Activated CD4-positive, alpha-beta T cell treated with anti-CD3 and anti-CD28 coated beads for 36 hours (primary cell): ENCODE data around the gene CFAP61. TPM values are rescaled to one million over a fixed set of nuclear protein-coding genes. Genes with fewer than 3 reads are reported as not detected.
"Not testable (repeated sequence)": the region's sequence is repeated elsewhere in the genome, so short reads cannot be mapped to it uniquely, and the experiment has no call there.

Experiments
- ATAC-seq: fragments of 200-7000 bp; cut with Tn5 transposase; one replicate; pipeline ENCODE4 v1.10.0; 2021; ENCODE audit warnings: mild to moderate bottlenecking, moderate library complexity
- CTCF ChIA-PET: fragments of 350-600 bp; sonication (Branson Sonifier 250); formaldehyde crosslinking; loops from one replicate; lab custom pipeline; 2021; ENCODE audit warnings: antibody characterized with exemption; lab: Charles Lee
- POLR2A ChIA-PET: fragments of 350-600 bp; sonication (Branson Sonifier 250); formaldehyde crosslinking; loops from one replicate; lab custom pipeline; 2021; ENCODE audit warnings: antibody characterized with exemption, inconsistent platforms; lab: Charles Lee
- DNase-seq: peaks from one replicate; pipeline ENCODE4 v3.0.0-alpha.2; 2020
- H3K27ac Mint-ChIP-seq: one replicate; pipeline ENCODE4 v1.8.0; 2021; ENCODE audit warnings: mixed read lengths
- H3K27me3 Mint-ChIP-seq: one replicate; pipeline ENCODE4 v1.8.0; 2021; ENCODE audit warnings: mixed read lengths
- H3K36me3 Mint-ChIP-seq: one replicate; pipeline ENCODE4 v1.8.0; 2021; ENCODE audit warnings: low read depth, mixed read lengths
- H3K4me1 Mint-ChIP-seq: one replicate; pipeline ENCODE4 v1.8.0; 2021; ENCODE audit warnings: mixed read lengths
- H3K4me3 Mint-ChIP-seq: one replicate; pipeline ENCODE4 v1.8.0; 2021; ENCODE audit warnings: mild to moderate bottlenecking, moderate library complexity, mixed read lengths
- H3K9me3 Mint-ChIP-seq: one replicate; pipeline ENCODE4 v1.8.0; 2021; ENCODE audit warnings: low read depth, mixed read lengths
- intact Hi-C, 2 experiments: fragments of 100-400 bp; cut with DNase I in 1 of 2; cut with micrococcal nuclease in 1 of 2; formaldehyde crosslinking; loops; one replicate each; pipeline versions ENCODE4 v1.14.2 to v1.15.1; 2022 to 2024; cut with DNase I, micrococcal nuclease
- total RNA-seq, 2 experiments: library from RNA; stranded (reverse); gene quantifications; one replicate each; pipeline ENCODE4 v1.2.3, GENCODE V29; 2021

The CFAP61 gene, protein sequence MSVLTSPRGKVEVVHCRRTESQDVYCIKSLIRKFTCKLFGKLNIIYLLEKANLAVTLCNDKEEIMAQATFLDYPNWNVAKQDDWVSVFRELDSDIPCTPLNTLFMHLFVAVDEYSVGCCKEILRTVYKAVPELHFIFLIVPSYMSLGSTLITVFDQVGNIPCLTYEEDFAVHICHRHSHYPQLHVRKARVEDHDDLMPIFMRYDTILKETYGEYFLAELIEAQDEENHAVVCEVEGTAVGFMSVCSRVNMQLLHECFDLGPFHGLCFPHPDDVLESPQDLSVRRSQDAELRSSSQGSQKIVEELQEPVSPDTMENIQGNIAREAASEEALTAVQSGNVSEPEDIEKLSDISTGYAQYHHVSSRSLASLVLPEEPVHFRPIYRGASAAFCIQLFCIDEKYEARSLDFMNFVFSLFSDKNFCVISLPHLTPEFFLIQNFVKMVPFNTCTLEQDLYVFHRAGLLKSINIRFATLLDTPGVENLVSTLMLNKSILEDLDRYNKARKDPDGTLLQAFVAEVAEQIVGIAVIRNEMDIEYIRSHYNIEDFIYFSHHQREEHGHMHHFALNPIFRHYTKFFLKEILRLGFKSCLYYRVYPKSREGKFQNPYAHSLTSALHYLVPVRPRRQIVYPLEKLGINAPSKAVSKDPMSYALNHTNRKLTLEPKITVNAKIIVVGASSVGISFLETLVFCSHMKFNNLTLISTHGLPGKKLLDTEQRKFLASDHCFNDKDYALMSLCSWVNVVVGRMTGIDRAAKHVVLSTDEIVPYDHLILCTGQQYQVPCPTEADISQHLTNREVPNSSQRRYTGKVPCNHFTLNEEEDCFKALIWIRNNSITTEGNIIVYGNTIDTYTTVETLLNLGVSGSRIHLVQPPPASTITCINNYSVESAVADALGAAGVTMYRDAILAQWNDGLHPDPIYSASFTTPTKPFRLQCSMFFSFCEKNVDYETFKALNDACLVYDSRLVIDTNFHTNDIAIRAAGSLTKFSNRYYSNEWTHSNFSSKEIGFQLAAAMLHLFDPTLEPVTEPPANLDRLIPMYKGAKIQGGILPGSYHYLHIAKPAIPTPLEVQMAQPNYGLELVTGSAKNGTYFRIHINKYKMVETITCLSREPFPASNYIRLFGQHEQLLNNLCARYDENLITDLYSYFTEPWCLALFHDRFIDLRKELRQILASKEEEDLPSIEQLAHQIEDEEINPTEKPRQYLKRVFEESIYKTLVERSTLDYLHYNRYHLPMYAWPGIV
- total RNA-seq = under 1 TPM; 0.39 to 0.51 TPM

DNA sequence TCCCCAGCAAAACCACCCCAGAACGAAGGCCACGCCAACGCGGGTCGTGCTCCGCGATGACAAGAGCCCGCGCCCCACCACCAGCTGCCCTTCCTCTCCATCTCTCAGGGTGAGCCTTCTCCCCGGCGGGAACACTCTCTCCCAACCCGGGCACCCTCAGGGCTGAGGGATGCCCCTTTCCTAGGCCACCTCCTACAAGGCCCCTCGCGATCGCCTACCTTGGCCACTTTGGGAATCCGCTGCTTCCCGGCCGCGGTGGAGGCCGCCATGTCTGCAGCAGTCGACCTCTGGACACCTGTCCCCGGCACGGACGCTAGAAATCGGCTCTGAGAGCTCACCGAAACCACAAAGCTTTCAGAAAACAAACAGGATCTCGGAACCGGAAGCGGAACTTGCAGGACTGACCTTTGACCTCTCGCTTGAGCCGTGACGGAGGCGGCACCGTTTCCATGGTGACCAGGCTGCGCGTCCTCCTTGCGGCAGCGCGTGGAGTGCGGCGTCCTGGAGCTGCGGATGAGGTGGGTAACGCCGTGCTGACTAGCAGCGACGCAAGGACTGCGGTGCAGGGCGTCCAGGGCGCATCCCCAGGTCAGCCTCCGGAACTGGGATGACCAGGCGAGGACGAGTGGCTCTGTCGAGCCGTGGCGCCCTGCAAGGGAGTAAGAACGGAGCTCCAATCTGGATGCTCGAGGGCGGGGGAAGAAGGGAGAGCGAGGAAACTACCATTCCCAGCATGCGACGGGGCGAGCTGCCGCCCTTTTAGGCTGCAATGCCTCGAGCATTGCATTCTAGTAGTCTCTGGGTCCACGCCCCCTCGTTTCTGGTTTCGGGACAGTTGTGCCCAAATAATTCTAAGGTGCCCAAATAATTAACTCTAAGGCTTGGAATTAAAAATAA lies at the start of gene CFAP61, which contains the start of gene CRNKL1:
TSS of gene CFAP61 (plus strand) at position 459 of the 897 bp plus-strand sequence. CDS start 4,122 bp downstream, outside the sequence.
TSS of gene CRNKL1 (minus strand) at position 393 of the 897 bp plus-strand sequence. CDS start at position 269, 124 bp downstream.
- ChIA-PET POLR2A (interaction anchor here (0.6 to 1.4 kb wide), 4 partner anchors 30 to 661 kb away, joined by 3 to 6 read pairs (median 5); partner anchors contain the start of gene NAA20), CTCF (interaction anchor here (0.6 to 2.9 kb wide), 13 partner anchors 10 to 1506 kb away, joined by 3 to 21 read pairs (median 3); partner anchors contain the start of genes NAA20 and RALGAPA2)
- Mint-ChIP-seq H3K9me3 (no peaks in the 10 kb centered on the region), H3K27ac (peak within 1 kb of the TSS; percentile 98), H3K4me1 (peaks cover 14% of the 10 kb centered on the region), H3K27me3 (no peaks in the 10 kb centered on the region), H3K36me3 (peaks cover 22% of the 10 kb centered on the region), H3K4me3 (peak within 1 kb of the TSS; percentile 99)
- peak; percentile 95 for ATAC-seq
- DNase-seq = peak; percentile 98
- intact Hi-C loops = loop anchor here (1.0 to 5.0 kb wide), 11 partner anchors 30 to 1764 kb away; partner anchors contain the start of genes NAA20 (in 2 of the 2), RALGAPA2 (in 2 of the 2), KIZ (in 1 of the 2) and SEC23B (in 1 of the 2)

DNA sequence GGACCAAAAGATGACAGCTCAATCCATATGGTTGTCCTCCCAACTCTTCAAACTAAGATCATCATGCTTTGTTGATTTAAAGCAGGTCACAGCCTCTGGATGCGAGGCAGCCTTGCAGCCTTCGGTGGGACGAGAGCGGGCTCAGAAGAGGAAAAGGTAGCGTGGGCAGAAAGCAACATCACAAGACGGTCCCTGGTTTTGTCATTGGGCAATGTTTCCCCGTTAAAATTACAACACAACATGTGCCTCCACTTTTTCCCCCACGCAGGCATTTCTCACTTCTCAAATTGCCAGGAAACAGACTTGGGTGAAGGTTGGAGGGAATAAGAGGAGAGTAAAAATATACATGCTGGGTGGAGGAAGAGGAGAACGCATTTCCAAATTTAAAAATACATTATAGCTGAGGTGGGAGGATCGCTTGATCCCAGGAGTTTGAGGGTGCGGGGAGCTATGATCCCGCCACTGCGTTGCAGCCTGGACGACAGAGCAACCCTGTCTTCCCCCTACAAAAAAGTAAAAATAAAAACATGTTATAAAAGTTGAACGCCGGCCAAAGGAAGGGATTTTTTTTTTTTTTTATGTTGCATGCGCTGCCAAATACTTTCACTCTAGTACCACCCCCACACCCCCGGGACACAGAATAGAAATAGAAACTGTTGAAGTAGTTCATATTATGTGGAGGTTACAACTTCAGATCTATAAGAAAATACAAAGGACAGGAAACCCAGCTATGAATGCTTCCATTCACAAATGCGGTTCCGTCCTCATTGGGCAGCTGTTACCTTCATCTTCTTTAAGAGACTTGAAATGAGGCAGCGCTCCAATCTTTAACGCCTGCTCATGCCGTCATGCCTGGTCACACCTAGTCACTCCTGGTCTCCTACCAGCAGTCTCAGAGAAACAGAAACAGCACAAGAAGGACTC lies 49.0 kb upstream of the CFAP61 start:
- peak overlapping the region; percentile 81 for H3K27ac Mint-ChIP-seq
- intact Hi-C loops = no loop called here
- peaks cover 15% of the 10 kb centered on the region for H3K4me1 Mint-ChIP-seq
- H3K4me3 Mint-ChIP-seq = peak overlapping the region; percentile 59
- ATAC-seq = peak; percentile 98
- H3K36me3 Mint-ChIP-seq = no peaks in the 10 kb centered on the region
- DNase-seq = peak; percentile 74
- peaks cover 38% of the 10 kb centered on the region for H3K27me3 Mint-ChIP-seq
- H3K9me3 Mint-ChIP-seq = no peaks in the 10 kb centered on the region
- ChIA-PET CTCF (interaction anchor here (1.0 to 1.4 kb wide), 3 partner anchors 9 to 235 kb away, joined by 3 to 6 read pairs (median 3); no protein-coding TSS in a partner anchor), POLR2A (no interaction called here)

DNA sequence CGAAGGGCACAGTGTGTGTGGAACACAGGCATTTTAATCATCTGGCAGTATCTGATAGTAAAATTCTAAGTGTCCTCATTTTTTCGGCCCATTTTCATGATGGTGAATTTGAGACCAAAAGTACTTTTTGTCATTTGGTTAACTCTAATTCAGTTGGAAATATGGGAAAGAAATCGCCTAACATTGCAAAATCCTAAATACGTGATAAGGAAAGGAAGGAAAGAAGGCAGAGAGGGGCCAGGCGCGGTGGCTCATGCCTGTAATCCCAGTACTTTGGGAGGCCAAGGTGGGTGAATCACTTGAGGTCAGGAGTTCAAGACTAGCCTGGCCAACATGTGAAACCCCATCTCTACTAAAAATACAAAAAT lies 48.4 kb upstream of the CFAP61 start:
- H3K36me3 Mint-ChIP-seq, H3K9me3 Mint-ChIP-seq, intact Hi-C loops, POLR2A ChIA-PET, DNase-seq, ATAC-seq: not testable (repeated sequence)
- CTCF ChIA-PET = interaction anchor here (1.0 to 1.4 kb wide), 2 partner anchors 10 to 223 kb away, joined by 3 to 6 read pairs; no protein-coding TSS in a partner anchor
- Mint-ChIP-seq H3K4me1 (peaks cover 15% of the 10 kb centered on the region), H3K4me3 (peak overlapping the region; percentile 59), H3K27me3 (peaks cover 38% of the 10 kb centered on the region), H3K27ac (peak overlapping the region; percentile 81)

DNA sequence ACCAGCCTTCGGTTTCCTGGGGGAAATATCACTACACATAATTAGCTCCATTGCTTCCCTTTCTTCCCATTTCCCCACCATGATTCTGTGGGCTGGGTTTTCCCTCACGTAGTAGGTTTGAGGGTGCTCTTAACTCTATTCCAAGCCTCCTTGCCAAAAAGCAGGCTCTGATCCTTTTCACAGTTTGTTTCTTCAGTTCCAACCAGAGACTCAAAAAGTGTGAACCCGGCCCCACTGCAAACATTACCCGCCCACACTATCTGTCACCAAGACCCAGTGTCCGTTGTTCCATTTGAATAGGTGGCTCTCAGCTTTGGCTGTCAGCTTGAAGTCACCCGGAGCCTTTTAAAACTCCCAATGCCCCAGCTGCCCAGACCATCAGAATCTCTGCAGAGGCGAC lies 47.0 kb upstream of the CFAP61 start:
- Mint-ChIP-seq H3K4me1 (peaks cover 15% of the 10 kb centered on the region), H3K4me3 (no peak overlapping the region), H3K9me3 (no peaks in the 10 kb centered on the region), H3K27ac (no peak overlapping the region), H3K27me3 (peaks cover 39% of the 10 kb centered on the region), H3K36me3 (no peaks in the 10 kb centered on the region)
- DNase-seq = no peak
- ATAC-seq = no peak
- intact Hi-C loops = no loop called here
- POLR2A ChIA-PET = no interaction called here
- CTCF ChIA-PET = interaction anchor here (1.0 kb wide), 1 partner anchor 11 kb away, joined by 3 read pairs; no protein-coding TSS in a partner anchor

DNA sequence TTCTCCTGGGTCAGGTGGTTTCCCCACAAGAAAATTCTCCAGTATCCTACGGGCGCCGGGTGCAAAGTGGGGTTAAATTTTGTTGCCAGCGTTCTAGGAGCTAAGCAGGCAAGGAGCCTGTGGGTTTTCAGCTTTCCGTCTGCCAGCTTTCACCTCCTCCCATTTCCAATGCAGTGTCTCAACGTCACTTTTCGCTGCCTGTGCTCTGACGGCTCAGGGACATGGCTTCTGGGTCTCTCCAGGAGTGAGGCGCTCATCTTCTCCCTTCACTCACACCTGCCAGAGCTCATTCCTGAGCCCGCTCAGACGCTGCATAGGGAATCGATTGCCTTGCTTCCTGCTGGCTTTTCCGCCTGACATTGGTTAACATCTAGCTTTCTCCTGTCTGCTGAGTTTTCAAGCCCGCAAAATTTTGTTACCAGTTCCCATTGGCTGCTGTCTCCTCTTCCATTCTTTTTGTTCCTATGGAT lies 42.5 kb upstream of the CFAP61 start:
- Mint-ChIP-seq H3K4me1 (peaks cover 5% of the 10 kb centered on the region), H3K9me3 (no peaks in the 10 kb centered on the region), H3K27me3 (peaks cover 13% of the 10 kb centered on the region), H3K36me3 (no peaks in the 10 kb centered on the region), H3K27ac (no peak overlapping the region), H3K4me3 (no peak overlapping the region)
- no peak for DNase-seq
- CTCF ChIA-PET = interaction anchor here (0.6 kb wide), 1 partner anchor 353 kb away, joined by 4 read pairs; no protein-coding TSS in a partner anchor
- intact Hi-C loops = no loop called here
- ATAC-seq = no peak
- POLR2A ChIA-PET = no interaction called here

DNA sequence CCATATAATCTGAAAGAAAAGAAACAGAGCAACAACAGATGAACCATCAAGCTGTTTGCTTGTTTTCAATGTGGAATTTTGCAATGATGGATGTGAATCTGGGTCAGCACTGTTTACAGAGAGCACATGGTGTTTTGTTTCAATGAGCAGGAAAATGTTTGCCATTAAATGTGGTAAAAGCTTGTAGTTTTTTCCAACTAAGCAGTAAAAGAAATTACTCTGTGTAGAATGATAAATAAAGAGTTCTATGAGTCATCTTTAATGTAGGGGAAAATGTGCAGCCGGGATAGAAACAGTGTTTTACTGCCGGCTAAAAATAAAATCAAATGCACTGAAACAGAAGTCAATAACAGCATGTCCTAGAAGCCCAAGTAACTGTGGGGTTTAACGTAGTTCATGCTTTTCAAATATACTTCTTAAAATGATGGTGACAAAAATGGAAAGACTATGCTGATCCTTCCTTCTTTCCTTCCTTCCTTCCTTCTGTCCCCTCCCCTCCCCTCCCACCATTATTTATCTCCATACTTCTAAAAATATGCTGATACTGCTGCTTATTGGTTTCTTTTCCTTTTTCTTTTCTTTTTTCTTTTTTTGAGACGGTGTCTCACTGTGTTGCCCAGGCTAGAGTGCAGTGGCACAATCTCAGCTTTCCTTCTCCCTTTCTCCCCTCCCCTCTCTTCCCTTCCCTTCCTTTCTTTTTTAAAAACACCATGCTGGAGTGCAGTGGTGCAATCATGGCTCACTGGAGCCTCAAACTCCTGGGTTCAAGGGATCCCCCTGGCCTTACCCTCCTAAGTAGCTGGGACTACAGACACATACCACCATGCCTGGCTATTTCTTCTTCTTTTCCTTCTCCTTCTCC lies 41.5 kb upstream of the CFAP61 start:
- no peak for ATAC-seq
- intact Hi-C loops = no loop called here
- Mint-ChIP-seq H3K27me3 (peaks cover 10% of the 10 kb centered on the region), H3K4me1 (peaks cover 6% of the 10 kb centered on the region), H3K4me3 (no peak overlapping the region), H3K27ac (no peak overlapping the region), H3K9me3 (no peaks in the 10 kb centered on the region), H3K36me3 (no peaks in the 10 kb centered on the region)
- POLR2A ChIA-PET = no interaction called here
- DNase-seq = no peak
- CTCF ChIA-PET = interaction anchor here (0.6 kb wide), 1 partner anchor 12 kb away, joined by 3 read pairs; no protein-coding TSS in a partner anchor

DNA sequence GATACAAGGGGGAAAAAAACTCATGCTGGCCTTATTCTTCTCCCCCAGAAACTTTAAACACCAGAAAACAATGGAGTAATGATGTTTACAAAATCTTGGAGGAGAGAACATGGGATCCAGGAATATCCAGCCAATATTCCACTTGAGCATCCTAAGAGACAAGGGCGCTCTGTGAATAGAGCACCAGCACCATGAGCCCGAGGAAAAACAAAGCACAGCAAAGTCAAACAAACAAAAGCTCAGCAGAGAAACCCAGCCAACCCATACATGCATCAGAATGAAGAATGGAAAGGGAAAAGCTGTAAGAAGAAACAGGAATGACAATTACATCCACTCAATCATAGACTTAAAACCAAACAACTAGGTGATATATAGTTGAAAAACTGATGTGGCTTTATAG lies 39.8 kb upstream of the CFAP61 start:
- ChIA-PET CTCF (interaction anchor here (0.6 kb wide), 1 partner anchor 76 kb away, joined by 3 read pairs; no protein-coding TSS in a partner anchor), POLR2A (no interaction called here)

DNA sequence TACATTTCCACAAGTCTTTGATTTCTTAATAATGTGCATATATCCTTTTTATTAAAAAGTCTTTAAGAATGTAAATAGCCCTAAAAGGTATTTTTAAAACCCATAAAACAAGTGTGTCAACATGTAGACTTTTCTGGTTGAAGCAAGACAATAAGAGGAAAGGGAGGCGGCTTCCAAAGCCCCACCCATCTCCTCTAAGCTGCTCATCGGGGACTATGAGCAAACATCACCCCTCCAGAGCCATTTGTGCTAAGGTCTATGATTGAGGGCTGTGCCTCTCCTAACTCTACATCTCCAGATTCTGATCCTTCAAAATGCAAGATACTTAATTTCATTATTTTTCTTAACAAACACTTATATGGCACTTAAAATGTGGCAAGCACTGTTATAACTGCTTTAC lies 37.7 kb upstream of the CFAP61 start:
- peaks cover 12% of the 10 kb centered on the region for H3K36me3 Mint-ChIP-seq
- POLR2A ChIA-PET = no interaction called here
- H3K4me3 Mint-ChIP-seq = no peak overlapping the region
- H3K27ac Mint-ChIP-seq = no peak overlapping the region
- no peaks in the 10 kb centered on the region for H3K9me3 Mint-ChIP-seq
- DNase-seq (peak; percentile 59), ATAC-seq (no peak)
- intact Hi-C loops = loop anchor here (5.0 kb wide), 2 partner anchors 1507 to 1727 kb away; partner anchors contain the start of genes SEC23B (in 1 of the 2) and ZNF133 (in 1 of the 2)
- peaks cover 30% of the 10 kb centered on the region for H3K4me1 Mint-ChIP-seq
- peaks cover 3% of the 10 kb centered on the region for H3K27me3 Mint-ChIP-seq
- CTCF ChIA-PET = interaction anchor here (0.9 to 2.2 kb wide), 3 partner anchors 21 to 43 kb away, joined by 4 to 6 read pairs (median 4); partner anchors contain the start of genes CFAP61 and CRNKL1

More for the DNA sequence above, 39.8 kb upstream of the CFAP61 start:
- peaks cover 4% of the 10 kb centered on the region for H3K27me3 Mint-ChIP-seq
- H3K9me3 Mint-ChIP-seq = no peaks in the 10 kb centered on the region
- DNase-seq (no peak), ATAC-seq (no peak)
- no peaks in the 10 kb centered on the region for H3K36me3 Mint-ChIP-seq
- H3K4me3 Mint-ChIP-seq = no peak overlapping the region
- intact Hi-C loops = no loop called here
- H3K4me1 Mint-ChIP-seq = peaks cover 12% of the 10 kb centered on the region
- no peak overlapping the region for H3K27ac Mint-ChIP-seq
